ENCODE measurements around the gene TIMELESS.
A peak's percentile ranks its signal among the peaks of the same experiment; 100 is the strongest.

The TIMELESS gene

DNA sequence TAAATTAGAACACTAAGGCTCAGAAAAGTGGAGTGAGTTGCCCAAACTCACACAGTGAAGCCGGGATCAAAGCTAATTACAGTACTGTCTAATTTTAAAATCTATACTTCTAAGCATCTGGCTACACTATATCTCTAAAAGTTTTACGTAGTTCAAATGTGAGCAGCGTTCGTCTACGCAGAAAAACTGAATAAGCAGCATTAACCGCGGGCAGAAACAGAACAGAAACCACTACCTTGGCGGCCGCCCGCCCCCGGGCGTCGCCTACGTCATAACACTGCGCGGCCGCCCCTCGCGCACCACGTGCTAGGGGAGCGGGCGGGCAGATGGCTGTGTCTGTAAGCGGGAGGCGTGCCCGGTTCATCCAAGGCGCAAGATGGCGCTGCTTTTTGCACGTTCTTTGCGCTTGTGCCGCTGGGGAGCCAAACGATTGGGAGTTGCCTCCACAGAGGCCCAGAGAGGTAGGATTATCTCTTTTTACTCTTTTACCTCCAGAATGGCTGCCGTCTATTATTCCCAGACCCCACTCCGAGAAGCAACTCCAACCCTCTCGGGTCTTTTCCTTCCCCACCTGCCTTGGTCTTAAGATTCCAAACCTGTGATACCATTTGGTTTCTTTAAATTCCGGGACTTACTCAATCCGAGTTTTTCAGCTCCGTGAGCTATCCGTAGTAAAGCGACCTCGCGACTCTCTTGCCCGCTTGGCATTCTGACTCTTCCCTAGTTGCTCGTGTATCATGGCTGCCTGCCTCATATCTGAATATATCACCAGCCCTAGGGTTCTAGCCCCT is 19.2 kb upstream of the TIMELESS start, which contains the start of gene SPRYD4 (continued):
- TF ChIP-seq ZNF157 (tag by site-specific recombination; IDR thresholded peaks at IDR 0.05) = 0 out of 2 replicates have a peak, but pooled peaks have one; percentile 19
- TF ChIP-seq ZXDB (tag by site-specific recombination; IDR thresholded peaks at IDR 0.05) = peak; percentile 93
- peak; percentile 87 for TF ChIP-seq KLF10 (tag by site-specific recombination; IDR thresholded peaks at IDR 0.05)
- TF ChIP-seq ZNF701 (tag by site-specific recombination; IDR thresholded peaks at IDR 0.05) = no peak
- 0 out of 2 replicates have a peak, but pooled peaks have one; percentile 73 for TF ChIP-seq ZNF501 (tag by site-specific recombination; IDR thresholded peaks at IDR 0.05)
- TF ChIP-seq, protein P1, sequence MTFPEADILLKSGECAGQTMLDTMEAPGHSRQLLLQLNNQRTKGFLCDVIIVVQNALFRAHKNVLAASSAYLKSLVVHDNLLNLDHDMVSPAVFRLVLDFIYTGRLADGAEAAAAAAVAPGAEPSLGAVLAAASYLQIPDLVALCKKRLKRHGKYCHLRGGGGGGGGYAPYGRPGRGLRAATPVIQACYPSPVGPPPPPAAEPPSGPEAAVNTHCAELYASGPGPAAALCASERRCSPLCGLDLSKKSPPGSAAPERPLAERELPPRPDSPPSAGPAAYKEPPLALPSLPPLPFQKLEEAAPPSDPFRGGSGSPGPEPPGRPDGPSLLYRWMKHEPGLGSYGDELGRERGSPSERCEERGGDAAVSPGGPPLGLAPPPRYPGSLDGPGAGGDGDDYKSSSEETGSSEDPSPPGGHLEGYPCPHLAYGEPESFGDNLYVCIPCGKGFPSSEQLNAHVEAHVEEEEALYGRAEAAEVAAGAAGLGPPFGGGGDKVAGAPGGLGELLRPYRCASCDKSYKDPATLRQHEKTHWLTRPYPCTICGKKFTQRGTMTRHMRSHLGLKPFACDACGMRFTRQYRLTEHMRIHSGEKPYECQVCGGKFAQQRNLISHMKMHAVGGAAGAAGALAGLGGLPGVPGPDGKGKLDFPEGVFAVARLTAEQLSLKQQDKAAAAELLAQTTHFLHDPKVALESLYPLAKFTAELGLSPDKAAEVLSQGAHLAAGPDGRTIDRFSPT (tag by site-specific recombination; IDR thresholded peaks at IDR 0.05) = peak; percentile 44; the same call in 1 of the 2 replicates
- TF ChIP-seq, protein P2, sequence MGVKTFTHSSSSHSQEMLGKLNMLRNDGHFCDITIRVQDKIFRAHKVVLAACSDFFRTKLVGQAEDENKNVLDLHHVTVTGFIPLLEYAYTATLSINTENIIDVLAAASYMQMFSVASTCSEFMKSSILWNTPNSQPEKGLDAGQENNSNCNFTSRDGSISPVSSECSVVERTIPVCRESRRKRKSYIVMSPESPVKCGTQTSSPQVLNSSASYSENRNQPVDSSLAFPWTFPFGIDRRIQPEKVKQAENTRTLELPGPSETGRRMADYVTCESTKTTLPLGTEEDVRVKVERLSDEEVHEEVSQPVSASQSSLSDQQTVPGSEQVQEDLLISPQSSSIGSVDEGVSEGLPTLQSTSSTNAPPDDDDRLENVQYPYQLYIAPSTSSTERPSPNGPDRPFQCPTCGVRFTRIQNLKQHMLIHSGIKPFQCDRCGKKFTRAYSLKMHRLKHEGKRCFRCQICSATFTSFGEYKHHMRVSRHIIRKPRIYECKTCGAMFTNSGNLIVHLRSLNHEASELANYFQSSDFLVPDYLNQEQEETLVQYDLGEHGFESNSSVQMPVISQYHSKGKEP (tag by site-specific recombination; IDR thresholded peaks at IDR 0.05) = peak; percentile 48; the same call in 1 of the 2 replicates
- peak; percentile 93 for TF ChIP-seq KLF16 (tag by site-specific recombination; IDR thresholded peaks at IDR 0.05)
- TF ChIP-seq ZNF629 (tag by site-specific recombination; IDR thresholded peaks at IDR 0.05) = peak; percentile 93
- TF ChIP-seq ZSCAN30 (tag by site-specific recombination; IDR thresholded peaks at IDR 0.05) = peak; percentile 85
- TF ChIP-seq KLF7 (tag by site-specific recombination; IDR thresholded peaks at IDR 0.05; ENCODE audit: borderline replicate concordance) = peak; percentile 70
- TF ChIP-seq YY1 (tag by site-specific recombination; IDR thresholded peaks at IDR 0.05) = peak; percentile 90
- no peak for TF ChIP-seq SETDB1 (IDR thresholded peaks at IDR 0.05; ENCODE audit: insufficient read length, low read length)
- peak; percentile 84 for TF ChIP-seq ZNF639 (tag by site-specific recombination; IDR thresholded peaks at IDR 0.05)
- TF ChIP-seq ZBTB21 (tag by site-specific recombination; IDR thresholded peaks at IDR 0.05) = peak; percentile 79; the same call in 1 of the 2 replicates
- TF ChIP-seq ZNF214 (tag by site-specific recombination; IDR thresholded peaks at IDR 0.05; ENCODE audit: borderline replicate concordance) = no peak
- TF ChIP-seq ZNF449 (tag by site-specific recombination; IDR thresholded peaks at IDR 0.05) = 0 out of 2 replicates have a peak, but pooled peaks have one; percentile 9
- TF ChIP-seq KLF8 (tag by site-specific recombination; IDR thresholded peaks at IDR 0.05) = peak; percentile 92
- TF ChIP-seq, protein P3, sequence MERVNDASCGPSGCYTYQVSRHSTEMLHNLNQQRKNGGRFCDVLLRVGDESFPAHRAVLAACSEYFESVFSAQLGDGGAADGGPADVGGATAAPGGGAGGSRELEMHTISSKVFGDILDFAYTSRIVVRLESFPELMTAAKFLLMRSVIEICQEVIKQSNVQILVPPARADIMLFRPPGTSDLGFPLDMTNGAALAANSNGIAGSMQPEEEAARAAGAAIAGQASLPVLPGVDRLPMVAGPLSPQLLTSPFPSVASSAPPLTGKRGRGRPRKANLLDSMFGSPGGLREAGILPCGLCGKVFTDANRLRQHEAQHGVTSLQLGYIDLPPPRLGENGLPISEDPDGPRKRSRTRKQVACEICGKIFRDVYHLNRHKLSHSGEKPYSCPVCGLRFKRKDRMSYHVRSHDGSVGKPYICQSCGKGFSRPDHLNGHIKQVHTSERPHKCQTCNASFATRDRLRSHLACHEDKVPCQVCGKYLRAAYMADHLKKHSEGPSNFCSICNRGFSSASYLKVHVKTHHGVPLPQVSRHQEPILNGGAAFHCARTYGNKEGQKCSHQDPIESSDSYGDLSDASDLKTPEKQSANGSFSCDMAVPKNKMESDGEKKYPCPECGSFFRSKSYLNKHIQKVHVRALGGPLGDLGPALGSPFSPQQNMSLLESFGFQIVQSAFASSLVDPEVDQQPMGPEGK (tag by site-specific recombination; IDR thresholded peaks at IDR 0.05) = peak; percentile 97
- TF ChIP-seq ZNF658 (tag by site-specific recombination; IDR thresholded peaks at IDR 0.05) = no peak
- TF ChIP-seq, protein P4, sequence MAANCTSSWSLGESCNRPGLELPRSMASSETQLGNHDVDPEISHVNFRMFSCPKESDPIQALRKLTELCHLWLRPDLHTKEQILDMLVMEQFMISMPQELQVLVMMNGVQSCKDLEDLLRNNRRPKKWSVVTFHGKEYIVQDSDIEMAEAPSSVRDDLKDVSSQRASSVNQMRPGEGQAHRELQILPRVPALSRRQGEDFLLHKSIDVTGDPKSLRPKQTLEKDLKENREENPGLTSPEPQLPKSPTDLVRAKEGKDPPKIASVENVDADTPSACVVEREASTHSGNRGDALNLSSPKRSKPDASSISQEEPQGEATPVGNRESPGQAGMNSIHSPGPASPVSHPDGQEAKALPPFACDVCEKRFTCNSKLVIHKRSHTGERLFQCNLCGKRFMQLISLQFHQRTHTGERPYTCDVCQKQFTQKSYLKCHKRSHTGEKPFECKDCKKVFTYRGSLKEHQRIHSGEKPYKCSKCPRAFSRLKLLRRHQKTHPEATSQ (tag by site-specific recombination; IDR thresholded peaks at IDR 0.05) = no peak
- TF ChIP-seq ZNF112 (tag by site-specific recombination; IDR thresholded peaks at IDR 0.05) = no peak
- TF ChIP-seq ZNF23 (tag by site-specific recombination; IDR thresholded peaks at IDR 0.05; ENCODE audit: borderline replicate concordance) = no peak
- TF ChIP-seq PRDM1 (tag by site-specific recombination; IDR thresholded peaks at IDR 0.05) = no peak
- TF ChIP-seq, protein P5, sequence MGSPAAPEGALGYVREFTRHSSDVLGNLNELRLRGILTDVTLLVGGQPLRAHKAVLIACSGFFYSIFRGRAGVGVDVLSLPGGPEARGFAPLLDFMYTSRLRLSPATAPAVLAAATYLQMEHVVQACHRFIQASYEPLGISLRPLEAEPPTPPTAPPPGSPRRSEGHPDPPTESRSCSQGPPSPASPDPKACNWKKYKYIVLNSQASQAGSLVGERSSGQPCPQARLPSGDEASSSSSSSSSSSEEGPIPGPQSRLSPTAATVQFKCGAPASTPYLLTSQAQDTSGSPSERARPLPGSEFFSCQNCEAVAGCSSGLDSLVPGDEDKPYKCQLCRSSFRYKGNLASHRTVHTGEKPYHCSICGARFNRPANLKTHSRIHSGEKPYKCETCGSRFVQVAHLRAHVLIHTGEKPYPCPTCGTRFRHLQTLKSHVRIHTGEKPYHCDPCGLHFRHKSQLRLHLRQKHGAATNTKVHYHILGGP (tag by site-specific recombination; IDR thresholded peaks at IDR 0.05) = 0 out of 2 replicates have a peak, but pooled peaks have one; percentile 43
- TF ChIP-seq, protein P6, sequence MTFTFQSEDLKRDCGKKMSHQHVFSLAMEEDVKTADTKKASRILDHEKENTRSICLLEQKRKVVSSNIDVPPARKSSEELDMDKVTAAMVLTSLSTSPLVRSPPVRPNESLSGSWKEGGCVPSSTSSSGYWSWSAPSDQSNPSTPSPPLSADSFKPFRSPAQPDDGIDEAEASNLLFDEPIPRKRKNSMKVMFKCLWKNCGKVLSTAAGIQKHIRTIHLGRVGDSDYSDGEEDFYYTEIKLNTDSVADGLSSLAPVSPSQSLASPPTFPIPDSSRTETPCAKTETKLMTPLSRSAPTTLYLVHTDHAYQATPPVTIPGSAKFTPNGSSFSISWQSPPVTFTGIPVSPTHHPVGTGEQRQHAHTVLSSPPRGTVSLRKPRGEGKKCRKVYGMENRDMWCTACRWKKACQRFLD (tag by site-specific recombination; IDR thresholded peaks at IDR 0.05) = no peak
